NCI-H1092 treated with DMSO at 0.1 percent for 48 hours (cell line): ENCODE results near the gene PSTK.
A peak's percentile ranks its signal among the peaks of the same experiment; 100 is the strongest.

Experiments
- DNase-seq: peaks from one replicate; lab custom pipeline; 2025; lab: John Stamatoyannopoulos, UW

The PSTK gene

GRCh38 chr10:122980209-122981065 is at the start of gene PSTK:
TSS of gene PSTK (plus strand) at chr10:122980401. CDS start at chr10:122980480, 79 bp downstream.
- peak; percentile 88 for DNase-seq

- DNase-seq = no peak
These were observed 48.9 kb upstream of the PSTK start for GRCh38 chr10:122931088-122931906.

GRCh38 chr10:122939133-122939855 is 40.9 kb upstream of the PSTK start:
- no peak for DNase-seq

GRCh38 chr10:122939856-122940543 is 40.2 kb upstream of the PSTK start:
- DNase-seq = no peak

GRCh38 chr10:122949296-122949695 is 30.9 kb upstream of the PSTK start:
- DNase-seq = no peak

- DNase-seq = peak; percentile 96
These were observed 26.1 kb upstream of the PSTK start, which contains the start of gene C10orf88 for GRCh38 chr10:122953902-122954730. TSS of gene C10orf88 (minus strand) at chr10:122954227. CDS start at chr10:122954178, 49 bp downstream.

GRCh38 chr10:122954731-122955050 is 25.5 kb upstream of the PSTK start:
- DNase-seq = no peak

GRCh38 chr10:122955892-122956291 is 24.3 kb upstream of the PSTK start:
- no peak for DNase-seq

GRCh38 chr10:122957474-122957873 is 22.7 kb upstream of the PSTK start:
- no peak for DNase-seq

- DNase-seq = no peak
These were observed 17.8 kb upstream of the PSTK start for GRCh38 chr10:122962405-122962804.

GRCh38 chr10:122966879-122967278 is 13.3 kb upstream of the PSTK start:
- no peak for DNase-seq

- DNase-seq = no peak
These were observed 11.5 kb upstream of the PSTK start for GRCh38 chr10:122968698-122969097.

GRCh38 chr10:122974023-122974422 is 6.2 kb upstream of the PSTK start:
- DNase-seq = no peak

- DNase-seq = no peak
These were observed 5.6 kb upstream of the PSTK start for GRCh38 chr10:122974543-122975064.

- peak; percentile 27 for DNase-seq
These were observed 864 bp downstream of the PSTK start for GRCh38 chr10:122981066-122981464.

- no peak for DNase-seq
These were observed 3.7 kb downstream of the PSTK start for GRCh38 chr10:122983898-122984297.

GRCh38 chr10:122984708-122985107 is 4.5 kb downstream of the PSTK start:
- no peak for DNase-seq

- no peak for DNase-seq
These were observed 6.1 kb downstream of the PSTK start for GRCh38 chr10:122986335-122986734.

GRCh38 chr10:122988501-122988900 is 8.3 kb downstream of the PSTK start:
- DNase-seq = no peak

GRCh38 chr10:122990278-122990677 is 10.1 kb downstream of the PSTK start:
- no peak for DNase-seq
